Fibroblast of skin of scalp (primary cell): ENCODE data around the gene NDE1.
"Not testable (repeated sequence)": the region's sequence is repeated elsewhere in the genome, so short reads cannot be mapped to it uniquely, and the experiment has no call there.

Experiments used
- DNase-seq: peaks from one replicate; pipeline ENCODE4 v3.0.0-alpha.2; 2013

Gene NDE1

GRCh38 chr16:15701975-15702970 lies 52.2 kb downstream of the NDE1 start:
- DNase-seq = peak; percentile 10

- DNase-seq = no peak
These were observed 53.1 kb downstream of the NDE1 start for GRCh38 chr16:15703029-15703736.

GRCh38 chr16:15704545-15704987 lies 54.5 kb downstream of the NDE1 start:
- peak; percentile 67 for DNase-seq

- DNase-seq = no peak
These were observed 55.1 kb downstream of the NDE1 start for GRCh38 chr16:15705064-15705565.

GRCh38 chr16:15707332-15707731 lies 57.3 kb downstream of the NDE1 start:
- no peak for DNase-seq

GRCh38 chr16:15708096-15708495 lies 58.1 kb downstream of the NDE1 start:
- no peak for DNase-seq

- DNase-seq = no peak
These were observed 59.0 kb downstream of the NDE1 start for GRCh38 chr16:15708997-15709396.

- no peak for DNase-seq
These were observed 64.5 kb downstream of the NDE1 start for GRCh38 chr16:15714393-15715172.

GRCh38 chr16:15715221-15715620 lies 65.2 kb downstream of the NDE1 start:
- no peak for DNase-seq

- DNase-seq = no peak
These were observed 66.8 kb downstream of the NDE1 start for GRCh38 chr16:15716694-15717447.

- no peak for DNase-seq
These were observed 71.0 kb downstream of the NDE1 start for GRCh38 chr16:15721018-15721417.

GRCh38 chr16:15723808-15724207 lies 73.8 kb downstream of the NDE1 start:
- DNase-seq = no peak

GRCh38 chr16:15725641-15726240 lies 75.7 kb downstream of the NDE1 start:
- no peak for DNase-seq

- no peak for DNase-seq
These were observed 76.7 kb downstream of the NDE1 start for GRCh38 chr16:15726715-15727114.

GRCh38 chr16:15727697-15728096 lies 77.7 kb downstream of the NDE1 start:
- not testable (repeated sequence) for DNase-seq

- DNase-seq = no peak
These were observed 79.1 kb downstream of the NDE1 start for GRCh38 chr16:15729152-15729551.

GRCh38 chr16:15732416-15732815 lies 82.4 kb downstream of the NDE1 start:
- DNase-seq = peak; percentile 5

GRCh38 chr16:15735610-15736009 lies 85.6 kb downstream of the NDE1 start:
- no peak for DNase-seq

GRCh38 chr16:15736529-15736928 lies 86.5 kb downstream of the NDE1 start:
- DNase-seq = no peak

GRCh38 chr16:15737140-15737644 lies 87.1 kb downstream of the NDE1 start:
- DNase-seq = no peak

GRCh38 chr16:15739464-15739863 lies 89.4 kb downstream of the NDE1 start:
- DNase-seq = no peak
